Karpas-422 (cell line): ENCODE results near the gene CNRIP1. TPM values are rescaled to one million over a fixed set of nuclear protein-coding genes. Genes with fewer than 3 reads are reported as not detected.

Experiments used
- DNase-seq: peaks from one replicate; pipeline ENCODE4 v3.0.0-alpha.2; 2015
- H2AFZ ChIP-seq: fragments of 200-600 bp; sonication (generic); 2 replicates; pipeline ENCODE4 v1.6.1; 2014; ENCODE audit warnings: antibody characterized with exemption, low read length, mixed read lengths
- H3K27ac ChIP-seq: fragments of 200-600 bp; sonication (generic); 2 replicates; pipeline ENCODE4 v1.5.1; 2014; ENCODE audit warnings: mild to moderate bottlenecking, low read length, moderate library complexity
- H3K27me3 ChIP-seq: fragments of 200-600 bp; sonication (generic); 2 replicates; pipeline ENCODE4 v1.6.1; 2014; ENCODE audit warnings: low read length, mixed read lengths
- H3K36me3 ChIP-seq: fragments of 200-600 bp; sonication (generic); 2 replicates; pipeline ENCODE4 v1.6.1; 2014; ENCODE audit warnings: low read length, mixed read lengths; ENCODE audit not compliant: insufficient read depth
- H3K4me1 ChIP-seq: fragments of 200-600 bp; sonication (generic); 2 replicates; pipeline ENCODE4 v1.6.1; 2014; ENCODE audit warnings: mild to moderate bottlenecking, low read length, mixed read lengths
- H3K4me2 ChIP-seq: fragments of 200-600 bp; sonication (generic); 2 replicates; pipeline ENCODE4 v1.6.1; 2014; ENCODE audit warnings: low read length, low read depth, mild to moderate bottlenecking; ENCODE audit not compliant: poor library complexity, severe bottlenecking
- H3K4me3 ChIP-seq: fragments of 200-600 bp; sonication (generic); 2 replicates; pipeline ENCODE4 v1.5.1; 2014; ENCODE audit warnings: mild to moderate bottlenecking, antibody characterized with exemption, low read length, mixed read lengths
- H3K79me2 ChIP-seq: fragments of 200-600 bp; sonication (generic); 2 replicates; pipeline ENCODE4 v1.6.1; 2014; ENCODE audit warnings: mild to moderate bottlenecking, low read length, mixed read lengths
- H3K9ac ChIP-seq: fragments of 200-600 bp; sonication (generic); 2 replicates; pipeline ENCODE4 v1.6.0; 2014; ENCODE audit warnings: low read length
- H3K9me2 ChIP-seq: fragments of 200-600 bp; sonication (generic), shearing (Covaris generic); replicated peaks from 2 replicates; pipeline ENCODE4 v1.6.0; 2014; ENCODE audit warnings: mild to moderate bottlenecking, low read length, moderate library complexity; ENCODE audit not compliant: insufficient read depth
- H3K9me3 ChIP-seq: fragments of 300-700, 200-600 bp; sonication (generic); 2 replicates; pipeline ENCODE4 v1.6.1; 2014; ENCODE audit warnings: low read length, mixed read lengths
- H4K20me1 ChIP-seq: fragments of 200-600 bp; sonication (generic); 2 replicates; pipeline ENCODE4 v1.6.1; 2014; ENCODE audit warnings: mild to moderate bottlenecking, antibody characterized with exemption, low read length, low read depth; ENCODE audit not compliant: insufficient read depth
- total RNA-seq: library from RNA; depleted of rRNA; stranded (reverse); fragments of >200 nt; shearing (Covaris generic); gene quantifications from 2 replicates; pipeline ENCODE4 v1.2.3, GENCODE V29; 2014; ENCODE audit warnings: low replicate concordance

The CNRIP1 gene
- total RNA-seq, 1 experiment from 2014 or later = 2.8 TPM

DNA sequence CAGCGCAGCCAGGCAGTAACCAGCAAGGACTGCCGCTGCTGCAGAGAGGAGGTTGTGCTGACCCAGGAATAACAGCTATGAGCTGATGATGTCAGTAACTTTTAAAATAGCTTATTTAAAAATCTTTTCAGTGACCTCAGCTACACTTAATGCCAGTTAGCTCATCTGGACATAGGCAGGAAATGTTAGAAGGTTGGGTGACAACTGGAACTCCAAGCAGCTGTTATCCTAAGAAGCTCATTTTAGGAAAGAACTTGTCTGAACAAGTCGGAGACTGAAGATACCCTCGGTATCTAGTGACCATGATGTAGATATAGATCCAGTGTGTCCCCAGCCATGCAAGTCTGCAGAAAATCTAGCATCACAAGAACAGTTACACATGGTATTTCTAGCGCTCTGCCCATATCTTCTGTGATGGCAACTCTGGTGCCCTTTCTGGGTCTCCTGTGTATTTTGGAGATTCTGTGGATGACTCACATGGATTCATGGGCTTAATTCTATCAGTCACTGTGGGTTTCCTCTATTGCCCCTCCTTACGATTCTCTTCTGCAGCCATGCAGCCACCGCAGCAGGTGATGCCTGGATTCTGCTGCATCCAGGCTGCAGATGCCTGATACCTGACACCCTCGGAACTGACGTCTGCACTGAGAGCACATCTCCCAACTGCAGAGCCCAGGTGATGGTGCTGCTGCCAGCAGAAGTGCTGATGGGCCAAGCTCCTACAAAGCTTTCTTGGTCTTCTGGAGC, 25.6 kb upstream of the CNRIP1 start:
- Histone ChIP-seq H3K9me2 (no peaks in the 10 kb centered on the region), H3K9ac (no peak overlapping the region), H3K27me3 (no peaks in the 10 kb centered on the region), H2AFZ (no peak overlapping the region), H3K4me1 (peaks cover 6% of the 10 kb centered on the region), H3K79me2 (no peaks in the 10 kb centered on the region), H3K9me3 (no peaks in the 10 kb centered on the region), H3K4me3 (no peak overlapping the region), H3K36me3 (no peaks in the 10 kb centered on the region), H3K4me2 (no peak overlapping the region), H3K27ac (no peak overlapping the region), H4K20me1 (no peaks in the 10 kb centered on the region)
- DNase-seq = no peak

DNA sequence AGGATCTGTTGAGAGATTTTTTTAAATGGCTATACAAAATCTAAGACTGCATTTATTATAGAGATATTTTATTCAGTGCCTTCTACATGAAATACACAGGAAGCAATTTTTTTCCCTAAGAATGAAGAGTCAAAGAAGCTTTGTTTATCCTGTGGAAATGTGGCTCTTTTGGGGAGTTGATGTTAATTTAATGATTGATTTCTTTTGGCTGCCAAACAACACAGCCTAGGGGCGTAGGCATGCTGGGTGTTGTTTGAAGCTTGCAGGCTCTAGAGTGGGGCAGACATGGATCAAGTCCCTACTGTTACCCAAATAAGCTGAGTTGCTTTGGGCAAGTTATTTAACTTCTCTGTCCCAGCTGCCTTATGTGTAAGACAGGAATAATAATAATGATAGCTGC, 24.3 kb upstream of the CNRIP1 start:
- H3K9ac ChIP-seq = no peak overlapping the region
- no peak overlapping the region for H3K4me2 ChIP-seq
- H3K9me2 ChIP-seq = no peaks in the 10 kb centered on the region
- peaks cover 6% of the 10 kb centered on the region for H3K4me1 ChIP-seq
- H3K9me3 ChIP-seq = no peaks in the 10 kb centered on the region
- no peak overlapping the region for H2AFZ ChIP-seq
- H3K4me3 ChIP-seq = no peak overlapping the region
- H3K36me3 ChIP-seq = no peaks in the 10 kb centered on the region
- DNase-seq = no peak
- H3K79me2 ChIP-seq = no peaks in the 10 kb centered on the region
- H3K27me3 ChIP-seq = no peaks in the 10 kb centered on the region
- H4K20me1 ChIP-seq = no peaks in the 10 kb centered on the region
- H3K27ac ChIP-seq = no peak overlapping the region

DNA sequence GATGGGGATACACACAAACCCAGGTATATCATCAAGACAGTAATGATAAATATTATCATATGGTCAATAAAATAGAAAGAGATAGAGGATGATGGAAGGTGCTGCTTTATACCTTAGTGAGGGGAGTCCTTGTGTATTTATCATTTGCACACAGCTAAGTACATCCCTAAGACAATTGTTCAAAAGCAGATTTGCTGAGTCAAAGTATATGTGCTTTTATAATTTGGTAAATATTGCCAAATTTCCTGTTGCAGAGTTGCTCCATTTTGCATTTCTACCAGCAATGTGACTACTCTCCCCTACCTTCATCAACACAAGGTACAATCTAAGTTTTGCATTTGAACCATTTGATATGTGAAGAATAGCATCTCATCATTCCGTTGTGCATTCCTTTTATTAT, 22.7 kb upstream of the CNRIP1 start:
- H3K9me3 ChIP-seq = no peaks in the 10 kb centered on the region
- no peak overlapping the region for H2AFZ ChIP-seq
- no peaks in the 10 kb centered on the region for H3K9me2 ChIP-seq
- H3K36me3 ChIP-seq = no peaks in the 10 kb centered on the region
- DNase-seq = no peak
- no peak overlapping the region for H3K4me2 ChIP-seq
- H3K4me1 ChIP-seq = peaks cover 8% of the 10 kb centered on the region
- no peaks in the 10 kb centered on the region for H3K27me3 ChIP-seq
- H3K9ac ChIP-seq = no peak overlapping the region
- no peak overlapping the region for H3K27ac ChIP-seq
- no peaks in the 10 kb centered on the region for H4K20me1 ChIP-seq
- no peak overlapping the region for H3K4me3 ChIP-seq
- no peaks in the 10 kb centered on the region for H3K79me2 ChIP-seq

DNA sequence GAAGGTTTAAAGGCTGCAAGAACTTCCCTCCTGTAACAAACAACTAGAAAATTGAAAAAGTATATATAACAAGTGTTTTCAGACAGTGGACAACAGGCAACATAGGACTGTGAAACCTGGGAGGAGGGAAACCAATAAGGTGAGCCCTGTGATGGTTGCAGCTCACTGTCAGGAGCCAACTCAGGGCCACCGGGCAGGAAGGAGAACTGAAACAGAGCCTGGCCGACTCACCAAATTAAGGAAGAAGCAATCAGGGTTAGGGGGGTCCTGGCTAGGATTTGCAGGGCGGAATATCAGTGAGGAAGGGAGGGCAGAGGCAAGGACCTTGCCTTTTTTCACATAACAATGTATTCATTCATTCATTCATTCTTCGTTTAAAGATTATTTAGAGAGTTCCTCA, 21.8 kb upstream of the CNRIP1 start:
- no peaks in the 10 kb centered on the region for H3K9me3 ChIP-seq
- no peak overlapping the region; the same call in 1 of the 2 replicates for H2AFZ ChIP-seq
- no peaks in the 10 kb centered on the region for H3K79me2 ChIP-seq
- no peaks in the 10 kb centered on the region for H3K36me3 ChIP-seq
- no peak overlapping the region for H3K9ac ChIP-seq
- no peaks in the 10 kb centered on the region for H4K20me1 ChIP-seq
- H3K27me3 ChIP-seq = no peaks in the 10 kb centered on the region
- no peak overlapping the region for H3K4me2 ChIP-seq
- H3K4me1 ChIP-seq = peaks cover 11% of the 10 kb centered on the region
- H3K9me2 ChIP-seq = no peaks in the 10 kb centered on the region
- H3K4me3 ChIP-seq = no peak overlapping the region
- DNase-seq = peak; percentile 52
- H3K27ac ChIP-seq = no peak overlapping the region

DNA sequence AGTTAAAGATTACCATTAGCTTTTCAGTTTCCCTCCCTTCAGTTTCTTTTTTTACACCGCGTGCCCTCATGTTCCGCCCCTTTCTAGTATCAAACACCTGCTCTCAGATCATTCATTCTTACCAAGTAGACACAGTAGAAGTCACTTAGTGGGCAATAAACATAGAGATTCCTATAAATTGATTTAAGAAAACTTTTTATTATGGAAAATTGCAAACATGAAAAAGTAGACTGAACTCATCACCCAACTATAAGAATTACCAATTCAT, 21.2 kb upstream of the CNRIP1 start:
- no peaks in the 10 kb centered on the region for H3K79me2 ChIP-seq
- H4K20me1 ChIP-seq = no peaks in the 10 kb centered on the region
- no peak overlapping the region for H3K4me3 ChIP-seq
- no peaks in the 10 kb centered on the region for H3K27me3 ChIP-seq
- no peak overlapping the region for H2AFZ ChIP-seq
- no peaks in the 10 kb centered on the region for H3K36me3 ChIP-seq
- DNase-seq = no peak
- H3K4me1 ChIP-seq = peaks cover 11% of the 10 kb centered on the region
- no peaks in the 10 kb centered on the region for H3K9me2 ChIP-seq
- H3K9ac ChIP-seq = no peak overlapping the region
- no peak overlapping the region for H3K4me2 ChIP-seq
- H3K27ac ChIP-seq = no peak overlapping the region
- no peaks in the 10 kb centered on the region for H3K9me3 ChIP-seq

DNA sequence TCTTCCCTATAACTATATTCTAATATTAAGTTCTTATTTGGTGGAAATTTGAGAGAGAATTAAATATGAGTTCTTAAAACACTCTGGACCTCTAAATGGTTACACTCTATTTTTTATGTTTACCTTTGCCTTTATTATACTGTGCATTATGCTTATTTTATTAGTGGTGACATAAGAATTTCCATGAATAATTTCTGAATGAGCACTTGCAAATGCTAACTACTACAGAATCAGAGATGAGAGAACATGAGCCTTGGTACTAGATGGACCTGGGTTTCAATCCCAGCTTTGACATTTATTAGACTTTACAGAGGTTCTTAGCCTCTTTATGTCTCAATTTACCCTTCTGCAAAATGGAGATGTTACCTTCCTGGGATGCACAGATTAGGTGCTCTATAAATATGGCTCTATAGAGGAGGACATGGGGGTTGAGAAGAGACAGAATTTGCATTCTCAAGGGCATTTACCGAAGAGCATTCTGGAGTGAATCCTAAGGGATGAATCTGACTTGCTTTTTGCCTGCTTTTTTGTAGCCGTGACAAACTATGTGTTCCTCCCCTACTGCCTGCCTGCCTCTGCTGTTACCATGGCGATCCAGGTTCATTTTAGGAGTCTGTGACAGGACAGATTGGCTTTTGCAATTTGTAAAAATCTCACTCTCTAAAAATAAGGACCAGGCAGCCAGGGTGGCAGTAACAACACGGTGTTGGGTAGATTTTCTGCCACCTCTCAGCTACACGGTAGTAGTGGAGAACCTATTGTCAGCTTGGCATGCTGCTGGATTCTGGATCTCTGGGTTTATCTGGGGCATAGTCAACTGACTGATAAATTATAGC, 20.7 kb upstream of the CNRIP1 start:
- DNase-seq = no peak
- H3K4me1 ChIP-seq = peaks cover 11% of the 10 kb centered on the region
- no peaks in the 10 kb centered on the region for H3K9me2 ChIP-seq
- H4K20me1 ChIP-seq = no peaks in the 10 kb centered on the region
- H3K36me3 ChIP-seq = no peaks in the 10 kb centered on the region
- no peaks in the 10 kb centered on the region for H3K79me2 ChIP-seq
- no peak overlapping the region for H3K27ac ChIP-seq
- no peak overlapping the region for H3K4me3 ChIP-seq
- no peak overlapping the region for H3K9ac ChIP-seq
- no peaks in the 10 kb centered on the region for H3K27me3 ChIP-seq
- H3K9me3 ChIP-seq = no peaks in the 10 kb centered on the region
- H3K4me2 ChIP-seq = no peak overlapping the region
- no peak overlapping the region for H2AFZ ChIP-seq

DNA sequence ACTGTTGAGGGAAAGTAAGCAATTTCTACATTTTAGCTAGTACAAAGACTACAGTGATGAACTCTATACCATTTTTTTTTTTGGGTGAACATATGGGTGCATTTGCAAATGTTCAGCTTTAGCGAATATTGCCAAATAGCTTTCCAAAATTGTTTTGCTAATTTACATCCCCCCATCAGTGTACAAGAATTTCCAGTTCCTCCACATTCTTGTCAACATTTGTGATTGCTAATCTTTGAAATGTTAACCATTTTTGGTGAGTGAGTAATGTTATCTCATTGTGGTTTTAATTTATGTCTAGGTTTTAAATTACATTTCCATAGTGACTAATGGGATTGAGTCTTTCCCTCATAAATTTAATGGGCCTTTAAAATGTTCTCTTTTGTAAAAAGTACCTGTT, 16.4 kb upstream of the CNRIP1 start:
- no peaks in the 10 kb centered on the region for H4K20me1 ChIP-seq
- H3K9me3 ChIP-seq = no peaks in the 10 kb centered on the region
- no peaks in the 10 kb centered on the region for H3K79me2 ChIP-seq
- H3K9ac ChIP-seq = no peak overlapping the region
- no peaks in the 10 kb centered on the region for H3K9me2 ChIP-seq
- no peak overlapping the region for H3K4me2 ChIP-seq
- H3K4me3 ChIP-seq = no peak overlapping the region
- H3K4me1 ChIP-seq = peaks cover 5% of the 10 kb centered on the region
- H3K27ac ChIP-seq = no peak overlapping the region
- H2AFZ ChIP-seq = no peak overlapping the region
- H3K27me3 ChIP-seq = no peaks in the 10 kb centered on the region
- H3K36me3 ChIP-seq = no peaks in the 10 kb centered on the region
- no peak for DNase-seq

DNA sequence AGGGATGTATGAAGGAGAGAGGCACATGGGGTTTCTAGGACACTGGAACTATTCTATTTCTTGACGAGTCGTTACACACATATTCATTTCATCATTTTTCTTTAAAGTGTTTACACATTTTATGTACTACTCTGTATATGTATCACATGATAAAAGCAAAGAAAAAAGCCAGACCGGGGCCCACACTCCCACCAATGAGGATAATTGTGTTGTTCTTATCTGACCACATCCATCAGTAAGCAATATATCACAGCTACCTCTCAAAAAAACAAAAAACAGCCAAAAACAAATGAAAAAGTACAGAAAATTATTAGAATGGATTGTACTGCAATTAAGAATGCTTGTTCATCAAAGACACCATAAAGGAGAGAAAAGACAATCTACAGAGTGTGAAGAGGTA, 14.2 kb upstream of the CNRIP1 start:
- Histone ChIP-seq H3K9ac (no peak overlapping the region), H4K20me1 (no peaks in the 10 kb centered on the region), H3K36me3 (no peaks in the 10 kb centered on the region), H3K27me3 (no peaks in the 10 kb centered on the region), H3K4me3 (no peak overlapping the region), H3K4me1 (peaks cover 5% of the 10 kb centered on the region), H3K4me2 (no peak overlapping the region), H3K27ac (no peak overlapping the region), H3K9me3 (no peaks in the 10 kb centered on the region), H3K79me2 (no peaks in the 10 kb centered on the region), H2AFZ (no peak overlapping the region), H3K9me2 (no peaks in the 10 kb centered on the region)
- no peak for DNase-seq
